SJCRH30 (cell line): ENCODE measurements around the gene MATCAP1. TPM values are rescaled to one million over a fixed set of nuclear protein-coding genes. Genes with fewer than 3 reads are reported as not detected.
A peak's percentile ranks its signal among the peaks of the same experiment; 100 is the strongest.

Source experiments
- DNase-seq, 2 experiments: peaks; one replicate each; pipeline ENCODE4 v3.0.0-alpha.2; 2015 to 2020
- H3K27ac ChIP-seq: fragments of 250-450 bp; sonication (Bioruptor Pico); 2 replicates; pipeline ENCODE4 v1.5.1; 2020; ENCODE audit warnings: mild to moderate bottlenecking, moderate library complexity
- H3K27me3 ChIP-seq: fragments of 250-450 bp; sonication (Bioruptor Pico); 2 replicates; pipeline ENCODE4 v1.5.1; 2020; ENCODE audit warnings: mild to moderate bottlenecking, moderate library complexity
- H3K36me3 ChIP-seq: fragments of 250-450 bp; sonication (Bioruptor Pico); 2 replicates; pipeline ENCODE4 v1.5.1; 2020; ENCODE audit warnings: mild to moderate bottlenecking, moderate library complexity
- H3K4me1 ChIP-seq: fragments of 250-450 bp; sonication (Bioruptor Pico); 2 replicates; pipeline ENCODE4 v1.5.1; 2020; ENCODE audit warnings: mild to moderate bottlenecking, moderate library complexity
- H3K4me3 ChIP-seq: fragments of 250-450 bp; sonication (Bioruptor Pico); 2 replicates; pipeline ENCODE4 v1.5.1; 2020; ENCODE audit warnings: mild to moderate bottlenecking, moderate library complexity
- H3K9me3 ChIP-seq: fragments of 250-450 bp; sonication (Bioruptor Pico); replicated peaks from 2 replicates; pipeline ENCODE4 v1.5.1; 2020; ENCODE audit warnings: mild to moderate bottlenecking, moderate library complexity
- total RNA-seq: library from RNA; depleted of rRNA; stranded (reverse); fragments of >200 nt; shearing (Covaris generic); gene quantifications from 2 replicates; pipeline ENCODE4 v1.2.3, GENCODE V29; 2014

The MATCAP1 gene
- total RNA-seq, 1 experiment from 2014 or later, result 23.8 TPM

DNA sequence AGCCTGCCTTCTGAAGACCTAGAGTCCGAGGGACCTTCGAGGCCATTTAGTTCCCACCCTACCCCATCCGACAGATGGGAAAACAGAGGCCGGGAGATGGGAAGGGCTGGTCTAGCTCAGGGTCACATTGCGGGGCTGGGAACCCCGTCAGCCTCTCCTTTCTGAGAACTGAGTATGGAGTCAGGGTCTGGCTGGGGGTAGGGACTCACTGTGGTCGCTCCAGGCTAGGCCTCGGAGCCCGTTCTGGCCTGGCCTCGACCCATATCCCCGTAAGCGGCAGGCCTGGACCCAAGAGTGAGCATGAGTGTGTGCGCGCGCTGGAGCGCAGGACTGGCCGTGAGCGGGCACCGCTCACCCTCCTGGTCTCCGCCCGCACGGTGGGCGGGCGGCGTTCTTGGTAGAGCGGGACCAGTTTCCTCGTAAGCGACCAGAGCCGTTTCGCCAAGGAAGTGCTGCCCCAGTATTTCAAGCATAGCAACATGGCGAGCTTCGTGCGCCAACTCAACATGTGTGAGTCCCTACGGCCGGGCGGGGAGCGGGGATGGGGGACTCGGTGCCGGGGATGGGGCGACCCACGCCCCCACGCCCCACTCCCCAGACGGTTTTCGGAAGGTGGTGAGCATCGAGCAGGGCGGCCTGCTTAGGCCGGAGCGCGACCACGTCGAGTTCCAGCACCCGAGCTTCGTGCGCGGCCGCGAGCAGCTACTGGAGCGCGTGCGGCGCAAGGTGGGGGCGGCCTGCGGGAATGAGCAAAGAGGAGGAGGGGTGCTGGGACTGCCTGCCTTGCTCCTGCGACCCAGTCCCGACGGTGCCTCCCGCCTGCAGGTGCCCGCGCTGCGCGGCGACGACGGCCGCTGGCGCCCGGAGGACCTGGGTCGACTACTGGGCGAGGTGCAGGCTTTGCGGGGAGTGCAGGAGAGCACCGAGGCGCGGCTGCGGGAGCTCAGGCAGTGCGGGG lies 18.4 kb downstream of the MATCAP1 start:
- H3K27me3 ChIP-seq, result no peaks in the 10 kb centered on the region
- DNase-seq, result no peak
- H3K36me3 ChIP-seq, result no peaks in the 10 kb centered on the region
- peaks cover 13% of the 10 kb centered on the region for H3K4me1 ChIP-seq
- H3K9me3 ChIP-seq, result no peaks in the 10 kb centered on the region
- H3K27ac ChIP-seq, result no peak overlapping the region
- H3K4me3 ChIP-seq, result no peak overlapping the region

- Histone ChIP-seq H3K27me3 (no peaks in the 10 kb centered on the region), H3K4me3 (no peak within 1 kb of the TSS), H3K9me3 (no peaks in the 10 kb centered on the region), H3K36me3 (no peaks in the 10 kb centered on the region), H3K27ac (no peak within 1 kb of the TSS), H3K4me1 (peaks cover 15% of the 10 kb centered on the region)
- DNase-seq, result no peak
Observed at GRCh38 chr16:67164599-67165061, 19.1 kb downstream of the MATCAP1 start, which contains the start of gene HSF4. HSF4 (plus strand) TSS chr16:67164745; CDS start chr16:67164812, 67 bp downstream.

DNA sequence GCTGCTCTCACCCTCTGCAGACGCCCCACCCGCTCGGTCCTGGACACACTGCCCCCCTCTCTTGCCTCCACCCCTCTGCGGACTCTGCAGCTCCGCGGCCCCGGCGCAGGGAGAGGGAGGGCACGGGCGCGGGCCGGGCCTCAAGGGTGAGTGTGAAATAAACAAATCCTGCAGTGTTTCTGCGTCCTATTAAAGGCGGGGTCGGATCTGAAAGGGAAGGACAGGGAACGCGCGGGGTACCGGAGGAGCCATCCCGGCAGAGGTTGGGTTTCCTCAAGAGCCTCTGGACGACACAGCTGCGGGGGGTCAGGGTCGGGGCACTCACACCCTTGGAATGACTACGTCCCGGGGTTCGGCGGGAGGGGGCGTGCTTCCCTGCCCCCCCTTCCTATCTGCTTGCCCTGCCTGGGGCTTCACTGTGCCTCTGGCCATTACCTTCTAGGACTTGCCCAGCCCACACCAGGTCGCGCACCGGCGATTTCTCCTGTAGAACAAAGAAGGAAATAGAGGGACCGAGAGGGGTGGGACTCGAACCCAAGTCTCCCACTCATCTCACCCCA lies 19.7 kb downstream of the MATCAP1 start:
- Histone ChIP-seq H3K9me3 (no peaks in the 10 kb centered on the region), H3K4me3 (no peak overlapping the region), H3K4me1 (peaks cover 12% of the 10 kb centered on the region), H3K27me3 (no peaks in the 10 kb centered on the region), H3K27ac (no peak overlapping the region), H3K36me3 (no peaks in the 10 kb centered on the region)
- no peak for DNase-seq

DNA sequence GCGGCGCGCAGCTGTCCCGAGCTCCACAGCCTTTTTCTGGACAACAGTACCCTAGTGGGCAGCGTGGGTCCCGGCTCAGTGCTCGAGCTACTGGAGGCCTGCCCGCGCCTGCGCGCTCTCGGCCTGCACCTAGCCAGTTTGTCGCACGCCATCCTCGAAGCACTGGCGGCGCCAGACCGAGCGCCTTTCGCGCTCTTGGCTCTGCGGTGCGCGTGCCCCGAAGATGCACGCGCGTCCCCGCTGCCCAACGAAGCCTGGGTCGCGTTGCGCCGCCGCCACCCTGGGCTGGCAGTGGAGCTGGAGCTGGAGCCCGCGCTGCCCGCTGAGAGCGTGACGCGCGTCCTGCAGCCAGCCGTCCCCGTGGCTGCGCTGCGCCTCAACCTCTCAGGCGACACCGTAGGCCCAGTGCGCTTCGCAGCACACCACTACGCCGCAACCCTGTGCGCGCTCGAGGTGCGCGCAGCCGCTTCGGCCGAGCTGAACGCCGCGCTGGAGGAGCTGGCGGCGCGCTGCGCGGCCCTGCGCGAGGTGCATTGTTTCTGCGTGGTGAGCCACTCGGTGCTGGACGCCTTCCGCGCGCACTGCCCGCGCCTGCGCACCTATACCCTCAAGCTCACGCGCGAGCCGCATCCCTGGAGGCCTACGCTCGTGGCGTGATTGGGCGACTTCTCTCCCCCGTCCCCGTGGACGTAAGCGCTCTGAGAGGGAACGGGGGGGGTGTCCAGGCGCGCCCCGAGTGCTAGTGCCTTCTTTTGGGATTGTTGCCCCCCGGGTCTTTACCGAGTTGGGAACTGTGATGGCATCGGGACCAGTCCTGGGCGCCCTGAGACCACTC lies 20.4 kb downstream of the MATCAP1 start:
- DNase-seq, result no peak
- H3K9me3 ChIP-seq, result no peaks in the 10 kb centered on the region
- no peak overlapping the region for H3K4me3 ChIP-seq
- H3K27ac ChIP-seq, result no peak overlapping the region
- H3K4me1 ChIP-seq, result peaks cover 7% of the 10 kb centered on the region
- no peaks in the 10 kb centered on the region for H3K36me3 ChIP-seq
- no peaks in the 10 kb centered on the region for H3K27me3 ChIP-seq

DNA sequence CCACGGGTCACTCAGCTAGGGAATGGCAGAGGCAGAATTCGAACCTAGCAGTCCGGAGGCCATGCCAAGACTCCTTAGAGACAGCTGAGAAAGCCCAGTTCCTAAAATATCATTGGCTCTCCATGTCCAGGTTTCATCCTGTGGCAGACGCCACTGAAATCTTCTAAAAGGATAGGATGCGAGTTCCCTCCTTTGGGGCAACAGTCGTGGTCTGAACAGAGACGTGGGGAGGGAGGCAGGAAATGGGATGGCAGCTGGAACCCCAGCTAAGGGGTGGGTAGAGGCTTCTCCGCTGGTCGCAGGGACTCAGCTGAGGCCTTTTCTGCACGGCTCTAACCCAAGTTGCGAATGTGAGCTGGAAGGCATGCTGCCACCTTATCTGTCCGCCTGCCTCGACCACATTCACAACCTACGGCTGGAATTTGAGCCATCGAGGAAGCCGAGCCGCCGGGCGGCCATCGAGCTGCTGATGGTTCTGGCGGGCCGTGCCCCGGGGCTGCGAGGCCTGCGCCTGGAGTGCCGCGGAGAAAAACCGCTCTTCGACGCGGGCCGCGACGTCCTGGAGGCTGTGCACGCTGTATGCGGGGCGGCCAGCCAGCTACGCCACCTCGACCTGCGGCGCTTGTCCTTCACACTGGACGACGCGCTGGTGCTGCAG lies 21.1 kb downstream of the MATCAP1 start:
- Histone ChIP-seq H3K27me3 (no peaks in the 10 kb centered on the region), H3K36me3 (no peaks in the 10 kb centered on the region), H3K4me1 (peaks cover 7% of the 10 kb centered on the region; the same call in 1 of the 2 replicates), H3K9me3 (no peaks in the 10 kb centered on the region), H3K27ac (no peak overlapping the region), H3K4me3 (no peak overlapping the region)
- no peak for DNase-seq

GRCh38 chr16:67161595-67162058 lies 22.1 kb downstream of the MATCAP1 start:
- Histone ChIP-seq H3K4me1 (peaks cover 7% of the 10 kb centered on the region; the same call in 1 of the 2 replicates), H3K4me3 (no peak overlapping the region), H3K36me3 (no peaks in the 10 kb centered on the region), H3K27ac (no peak overlapping the region), H3K9me3 (no peaks in the 10 kb centered on the region), H3K27me3 (no peaks in the 10 kb centered on the region)
- no peak for DNase-seq

GRCh38 chr16:67158637-67159600 lies 24.8 kb downstream of the MATCAP1 start:
- peak; percentile 42 to 50 for DNase-seq
- Histone ChIP-seq H3K9me3 (no peaks in the 10 kb centered on the region), H3K27ac (no peak overlapping the region), H3K27me3 (peaks cover 4% of the 10 kb centered on the region; the same call in 1 of the 2 replicates), H3K36me3 (no peaks in the 10 kb centered on the region), H3K4me1 (peaks cover 7% of the 10 kb centered on the region; the same call in 1 of the 2 replicates), H3K4me3 (peak overlapping the region; percentile 87)

GRCh38 chr16:67157892-67158635 lies 25.7 kb downstream of the MATCAP1 start:
- H3K27me3 ChIP-seq, result peaks cover 4% of the 10 kb centered on the region; the same call in 1 of the 2 replicates
- no peak overlapping the region for H3K4me3 ChIP-seq
- H3K9me3 ChIP-seq, result no peaks in the 10 kb centered on the region
- no peak for DNase-seq
- H3K27ac ChIP-seq, result no peak overlapping the region
- peaks cover 7% of the 10 kb centered on the region; the same call in 1 of the 2 replicates for H3K4me1 ChIP-seq
- H3K36me3 ChIP-seq, result no peaks in the 10 kb centered on the region

GRCh38 chr16:67157106-67157748 lies 26.5 kb downstream of the MATCAP1 start:
- no peak for DNase-seq
- H3K27ac ChIP-seq, result no peak overlapping the region
- H3K27me3 ChIP-seq, result peaks cover 4% of the 10 kb centered on the region; the same call in 1 of the 2 replicates
- no peaks in the 10 kb centered on the region for H3K36me3 ChIP-seq
- H3K9me3 ChIP-seq, result no peaks in the 10 kb centered on the region
- H3K4me1 ChIP-seq, result peaks cover 7% of the 10 kb centered on the region; the same call in 1 of the 2 replicates
- H3K4me3 ChIP-seq, result no peak overlapping the region

DNA sequence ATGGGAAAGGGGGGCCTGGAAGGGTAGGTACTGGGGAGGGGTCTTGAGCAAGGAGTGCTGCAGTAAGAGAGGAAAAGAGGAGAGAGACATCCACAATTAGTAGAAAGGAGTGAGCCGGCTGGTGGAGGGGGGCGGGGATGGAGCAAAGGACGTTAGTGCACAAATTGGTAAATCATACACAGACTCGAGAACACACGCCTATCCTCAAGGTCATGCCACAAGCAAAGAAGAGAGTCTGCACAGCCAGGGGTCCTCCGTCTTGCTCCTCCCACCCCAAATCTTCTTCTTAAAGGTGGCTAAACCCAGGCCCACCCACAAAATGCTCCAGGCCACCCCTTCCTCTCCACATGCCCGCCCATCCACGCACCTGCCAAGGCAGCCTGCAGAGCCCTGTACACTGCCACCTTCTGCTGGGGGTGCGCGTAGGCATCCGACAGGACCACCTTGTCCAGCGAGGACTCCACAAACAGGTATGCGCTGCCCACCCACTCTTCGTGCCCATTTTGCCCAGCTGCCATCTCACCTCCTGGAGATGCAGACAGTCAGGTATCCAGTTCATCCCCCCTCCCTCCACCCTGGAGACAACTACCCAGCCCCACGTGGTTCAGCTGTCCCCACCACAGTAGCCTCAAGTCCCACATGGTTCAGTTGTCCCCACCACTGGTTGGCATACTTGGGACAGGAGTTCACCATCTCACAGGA lies 27.5 kb downstream of the MATCAP1 start:
- H3K9me3 ChIP-seq, result no peaks in the 10 kb centered on the region
- DNase-seq, result no peak
- peaks cover 13% of the 10 kb centered on the region; the same call in 1 of the 2 replicates for H3K4me1 ChIP-seq
- no peaks in the 10 kb centered on the region for H3K36me3 ChIP-seq
- H3K4me3 ChIP-seq, result no peak overlapping the region
- peaks cover 4% of the 10 kb centered on the region; the same call in 1 of the 2 replicates for H3K27me3 ChIP-seq
- H3K27ac ChIP-seq, result no peak overlapping the region

- DNase-seq, result peak; percentile 72 to 85
- Histone ChIP-seq H3K27ac (no peak overlapping the region), H3K9me3 (no peaks in the 10 kb centered on the region), H3K27me3 (peaks cover 4% of the 10 kb centered on the region; the same call in 1 of the 2 replicates), H3K36me3 (no peaks in the 10 kb centered on the region), H3K4me3 (no peak overlapping the region), H3K4me1 (peaks cover 13% of the 10 kb centered on the region; the same call in 1 of the 2 replicates)
Observed at GRCh38 chr16:67155295-67156142, 28.2 kb downstream of the MATCAP1 start.
